SK-N-SH (cell line): ENCODE measurements around the gene RBM44. TPM values are rescaled to one million over a fixed set of nuclear protein-coding genes. Genes with fewer than 3 reads are reported as not detected.

Experiments used
- CTCF ChIA-PET: fragments of 300-600, 350-600 bp; formaldehyde crosslinking; extraction: SDS; loops from one replicate; lab custom pipeline; 2021; lab: Yijun Ruan, JAX
- POLR2A ChIA-PET: fragments of 350-600 bp; sonication (Branson Sonifier 250); formaldehyde crosslinking; extraction: SDS; loops from one replicate; lab custom pipeline; 2020; ENCODE audit warnings: antibody characterized with exemption, inconsistent platforms; lab: Yijun Ruan, JAX
- DNase-seq: peaks from one replicate; pipeline ENCODE4 v3.0.0; 2012
- H2AFZ ChIP-seq: fragments of 200-600 bp; sonication (generic); 2 replicates; pipeline ENCODE4 v1.8.1; 2016; ENCODE audit warnings: antibody characterized with exemption, mild to moderate bottlenecking, low read depth
- H3F3A ChIP-seq: fragments of 200-600 bp; sonication (generic); replicated peaks from 2 replicates; pipeline ENCODE3; 2016; ENCODE audit warnings: antibody characterized with exemption, mild to moderate bottlenecking; ENCODE audit not compliant: insufficient read depth
- H3K27ac ChIP-seq, 2 experiments: fragments of 200-500 bp in 1 of 2; fragments of 200-600 bp in 1 of 2; sonication (Bioruptor generic) in 1 of 2; sonication (generic), shearing (Covaris generic) in 1 of 2; 2 replicates each; pipeline versions ENCODE4 v1.5.1 to v1.6.1; 2014 to 2016; ENCODE audit warnings: low read depth in 2 of 2, inconsistent platforms in 1 of 2, low read length in 1 of 2, mild to moderate bottlenecking in 1 of 2, mixed read lengths in 1 of 2
- H3K27me3 ChIP-seq: fragments of 200-600 bp; sonication (generic), shearing (Covaris generic); 2 replicates; pipeline ENCODE4 v1.6.1; 2016; ENCODE audit warnings: mixed run types; ENCODE audit not compliant: insufficient read depth
- H3K36me3 ChIP-seq, 2 experiments: fragments of 200-500 bp in 1 of 2; fragments of 200-600 bp in 1 of 2; sonication (Bioruptor generic) in 1 of 2; sonication (generic) in 1 of 2; replicated peaks in 1 of 2; 2 replicates each; pipeline versions ENCODE3 to v1.5.1; 2014 to 2016; ENCODE audit warnings: low read length in 1 of 2, mild to moderate bottlenecking in 1 of 2; ENCODE audit not compliant: insufficient read depth in 2 of 2, control insufficient read depth in 1 of 2
- H3K4me1 ChIP-seq, 2 experiments: fragments of 200-500 bp in 1 of 2; fragments of 200-600 bp in 1 of 2; sonication (Bioruptor generic) in 1 of 2; sonication (generic), shearing (Covaris generic) in 1 of 2; 2 replicates each; pipeline versions ENCODE4 v1.5.1 to v1.6.1; 2014 to 2016; ENCODE audit warnings: low read depth in 1 of 2, low read length in 1 of 2, mixed run types in 1 of 2; ENCODE audit not compliant: insufficient read depth in 2 of 2, control insufficient read depth in 1 of 2
- H3K4me2 ChIP-seq: fragments of 200-600 bp; sonication (generic), shearing (Covaris generic); 2 replicates; pipeline ENCODE4 v1.6.1; 2017; ENCODE audit warnings: mixed run types
- H3K4me3 ChIP-seq, 2 experiments: fragments of 200-500 bp in 1 of 2; fragments of 200-600 bp in 1 of 2; sonication (Bioruptor generic) in 1 of 2; sonication (generic), shearing (Covaris generic) in 1 of 2; 2 replicates each; pipeline versions ENCODE4 v1.5.1 to v1.8.1; 2014 to 2016; ENCODE audit warnings: low read depth in 2 of 2, inconsistent platforms in 1 of 2, low read length in 1 of 2, mild to moderate bottlenecking in 1 of 2, mixed read lengths in 1 of 2, moderate library complexity in 1 of 2
- H3K79me2 ChIP-seq: fragments of 200-600 bp; sonication (generic); 2 replicates; pipeline ENCODE4 v1.8.1; 2017; ENCODE audit warnings: mild to moderate bottlenecking; ENCODE audit not compliant: insufficient read depth
- H3K9ac ChIP-seq: fragments of 200-600 bp; sonication (generic); 2 replicates; pipeline ENCODE4 v1.6.1; 2017; ENCODE audit warnings: mixed run types
- H3K9me2 ChIP-seq: fragments of 200-600 bp; sonication (generic); 2 replicates; pipeline ENCODE4 v1.6.1; 2017; ENCODE audit warnings: mixed run types
- H3K9me3 ChIP-seq: fragments of 200-600 bp; sonication (generic); 2 replicates; pipeline ENCODE4 v1.6.1; 2017; ENCODE audit warnings: mixed run types, mild to moderate bottlenecking, moderate library complexity
- H4K20me1 ChIP-seq: fragments of 200-600 bp; sonication (generic); 2 replicates; pipeline ENCODE4 v1.6.1; 2017; ENCODE audit warnings: mild to moderate bottlenecking, mixed run types; ENCODE audit not compliant: insufficient read depth
- CTCF ChIP-seq: fragments of 200-600 bp; sonication (generic); IDR thresholded peaks from 2 replicates; pipeline ENCODE4 v1.6.1; 2017; ENCODE audit warnings: antibody characterized with exemption, mild to moderate bottlenecking, moderate library complexity
- FOXM1 ChIP-seq: IDR thresholded peaks from 2 replicates; pipeline ENCODE4 v1.4.0; 2012; ENCODE audit warnings: low read depth, mild to moderate bottlenecking
- GABPA ChIP-seq: IDR thresholded peaks from 2 replicates; pipeline ENCODE4 v1.4.0; 2012; ENCODE audit warnings: low read depth, mild to moderate bottlenecking
- MEF2A ChIP-seq: IDR thresholded peaks from 2 replicates; pipeline ENCODE4 v1.4.0; 2012; ENCODE audit warnings: low read depth, borderline replicate concordance
- MXI1 ChIP-seq: IDR thresholded peaks from 2 replicates; pipeline ENCODE4 v1.6.1; 2012; ENCODE audit warnings: mild to moderate bottlenecking, low read depth, low read length, improper control_type of control experiment
- REST ChIP-seq: IDR thresholded peaks from 2 replicates; pipeline ENCODE4 v1.6.1; 2012; ENCODE audit warnings: mild to moderate bottlenecking, low read depth, low read length, moderate library complexity
- SMC3 ChIP-seq: IDR thresholded peaks from 2 replicates; pipeline ENCODE4 v1.6.1; 2012; ENCODE audit warnings: low read depth, low read length, improper control_type of control experiment
- TAF1 ChIP-seq: IDR thresholded peaks from 2 replicates; pipeline ENCODE4 v1.6.1; 2012; ENCODE audit warnings: low read depth, mild to moderate bottlenecking, low read length, moderate library complexity, borderline replicate concordance
- USF1 ChIP-seq: IDR thresholded peaks from 2 replicates; pipeline ENCODE4 v1.4.0; 2012; ENCODE audit warnings: low read depth, borderline replicate concordance
- WGBS: methylation state at CpG from one replicate; pipeline ENCODE4 v1.1.6; 2017; ENCODE audit warnings: low lambda C conversion rate; 5-methylcytosine and 5-hydroxymethylcytosine counted together
- polyA plus RNA-seq, 3 experiments: library from polyadenylated mRNA; depleted of rRNA; stranded (reverse); fragments of >200 nt; gene quantifications; 2 replicates each; pipeline ENCODE4 v1.2.3, GENCODE V29; 2012
- TF ChIP-seq, protein P1 (sequence below): fragments of 150-350 bp; IDR thresholded peaks from 2 replicates; pipeline ENCODE4 v1.6.1; 2016; ENCODE audit warnings: mild to moderate bottlenecking, low read depth, low read length
- TF ChIP-seq, protein P2 (sequence below): IDR thresholded peaks from 2 replicates; pipeline ENCODE4 v1.4.0; 2012; ENCODE audit warnings: low read depth, borderline replicate concordance

RBM44 gene
- polyA plus RNA-seq, 1 of the 3 experiments (the other 2 are of a cell fraction), result 0.30 TPM

DNA sequence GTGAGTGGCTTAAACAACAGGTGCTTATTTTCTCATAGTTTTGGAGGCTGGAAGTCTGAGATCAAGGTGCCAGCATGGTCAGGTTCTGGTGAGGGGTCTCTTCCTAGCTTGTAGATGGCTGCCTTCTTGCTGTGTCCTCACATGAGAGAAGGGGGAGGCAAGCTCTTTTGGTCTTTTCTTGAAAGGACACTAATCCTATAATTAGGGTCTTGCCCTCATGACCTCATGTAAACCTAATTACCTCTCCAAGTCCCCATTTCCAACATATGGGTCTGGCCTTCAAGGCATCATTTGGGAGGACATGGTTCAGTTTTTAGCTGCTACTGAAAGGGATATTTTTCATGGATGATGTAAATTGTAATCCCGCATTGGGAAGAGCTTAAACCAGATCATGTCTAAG is 18.0 kb downstream of the RBM44 start:
- H3K79me2 ChIP-seq, result no peaks in the 10 kb centered on the region
- H3K27ac ChIP-seq, result no peak overlapping the region
- no peak overlapping the region for H3K4me2 ChIP-seq
- H3K4me3 ChIP-seq, result no peak overlapping the region
- H3K36me3 ChIP-seq, result no peaks in the 10 kb centered on the region
- no peaks in the 10 kb centered on the region for H3K9me2 ChIP-seq
- no peak for DNase-seq
- CTCF ChIA-PET, result interaction anchor here (1.1 kb wide), 1 partner anchor 42 kb away, joined by 3 read pairs; no protein-coding TSS in a partner anchor
- POLR2A ChIA-PET, result no interaction called here
- 92% methylated on average over 1 of the region's 1 CpG for WGBS
- TF ChIP-seq MXI1 (no peak), TAF1 (no peak), MEF2A (no peak), GABPA (no peak), USF1 (no peak), REST (no peak), CTCF (no peak), FOXM1 (no peak), SMC3 (no peak)
- TF ChIP-seq, protein P1, sequence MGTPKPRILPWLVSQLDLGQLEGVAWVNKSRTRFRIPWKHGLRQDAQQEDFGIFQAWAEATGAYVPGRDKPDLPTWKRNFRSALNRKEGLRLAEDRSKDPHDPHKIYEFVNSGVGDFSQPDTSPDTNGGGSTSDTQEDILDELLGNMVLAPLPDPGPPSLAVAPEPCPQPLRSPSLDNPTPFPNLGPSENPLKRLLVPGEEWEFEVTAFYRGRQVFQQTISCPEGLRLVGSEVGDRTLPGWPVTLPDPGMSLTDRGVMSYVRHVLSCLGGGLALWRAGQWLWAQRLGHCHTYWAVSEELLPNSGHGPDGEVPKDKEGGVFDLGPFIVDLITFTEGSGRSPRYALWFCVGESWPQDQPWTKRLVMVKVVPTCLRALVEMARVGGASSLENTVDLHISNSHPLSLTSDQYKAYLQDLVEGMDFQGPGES, result no peak
- TF ChIP-seq, protein P2, sequence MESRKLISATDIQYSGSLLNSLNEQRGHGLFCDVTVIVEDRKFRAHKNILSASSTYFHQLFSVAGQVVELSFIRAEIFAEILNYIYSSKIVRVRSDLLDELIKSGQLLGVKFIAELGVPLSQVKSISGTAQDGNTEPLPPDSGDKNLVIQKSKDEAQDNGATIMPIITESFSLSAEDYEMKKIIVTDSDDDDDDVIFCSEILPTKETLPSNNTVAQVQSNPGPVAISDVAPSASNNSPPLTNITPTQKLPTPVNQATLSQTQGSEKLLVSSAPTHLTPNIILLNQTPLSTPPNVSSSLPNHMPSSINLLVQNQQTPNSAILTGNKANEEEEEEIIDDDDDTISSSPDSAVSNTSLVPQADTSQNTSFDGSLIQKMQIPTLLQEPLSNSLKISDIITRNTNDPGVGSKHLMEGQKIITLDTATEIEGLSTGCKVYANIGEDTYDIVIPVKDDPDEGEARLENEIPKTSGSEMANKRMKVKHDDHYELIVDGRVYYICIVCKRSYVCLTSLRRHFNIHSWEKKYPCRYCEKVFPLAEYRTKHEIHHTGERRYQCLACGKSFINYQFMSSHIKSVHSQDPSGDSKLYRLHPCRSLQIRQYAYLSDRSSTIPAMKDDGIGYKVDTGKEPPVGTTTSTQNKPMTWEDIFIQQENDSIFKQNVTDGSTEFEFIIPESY, result no peak
- no peaks in the 10 kb centered on the region for H4K20me1 ChIP-seq
- no peaks in the 10 kb centered on the region for H3K9me3 ChIP-seq
- peaks cover 10 to 15% of the 10 kb centered on the region in 2 experiments; a peak in 2 of 4 replicates for H3K4me1 ChIP-seq
- no peak overlapping the region for H3K9ac ChIP-seq
- H3K27me3 ChIP-seq, result no peaks in the 10 kb centered on the region
- H2AFZ ChIP-seq, result no peak overlapping the region
- peaks cover 17% of the 10 kb centered on the region for H3F3A ChIP-seq
